NCI-H1092 (cell line): Measurements from ENCODE around the gene OTUD5.
"Not testable (repeated sequence)": the region's sequence is repeated elsewhere in the genome, so short reads cannot be mapped to it uniquely, and the experiment has no call there.

Source experiments
- DNase-seq: peaks from one replicate; lab custom pipeline; 2025; lab: John Stamatoyannopoulos, UW

The OTUD5 gene, protein sequence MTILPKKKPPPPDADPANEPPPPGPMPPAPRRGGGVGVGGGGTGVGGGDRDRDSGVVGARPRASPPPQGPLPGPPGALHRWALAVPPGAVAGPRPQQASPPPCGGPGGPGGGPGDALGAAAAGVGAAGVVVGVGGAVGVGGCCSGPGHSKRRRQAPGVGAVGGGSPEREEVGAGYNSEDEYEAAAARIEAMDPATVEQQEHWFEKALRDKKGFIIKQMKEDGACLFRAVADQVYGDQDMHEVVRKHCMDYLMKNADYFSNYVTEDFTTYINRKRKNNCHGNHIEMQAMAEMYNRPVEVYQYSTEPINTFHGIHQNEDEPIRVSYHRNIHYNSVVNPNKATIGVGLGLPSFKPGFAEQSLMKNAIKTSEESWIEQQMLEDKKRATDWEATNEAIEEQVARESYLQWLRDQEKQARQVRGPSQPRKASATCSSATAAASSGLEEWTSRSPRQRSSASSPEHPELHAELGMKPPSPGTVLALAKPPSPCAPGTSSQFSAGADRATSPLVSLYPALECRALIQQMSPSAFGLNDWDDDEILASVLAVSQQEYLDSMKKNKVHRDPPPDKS

GRCh38 chrX:48957477-48957826, at the start of gene OTUD5:
Gene OTUD5 (minus strand): TSS chrX:48957607. CDS start chrX:48957570, 37 bp downstream.
- DNase-seq, result peak; percentile 66

DNA sequence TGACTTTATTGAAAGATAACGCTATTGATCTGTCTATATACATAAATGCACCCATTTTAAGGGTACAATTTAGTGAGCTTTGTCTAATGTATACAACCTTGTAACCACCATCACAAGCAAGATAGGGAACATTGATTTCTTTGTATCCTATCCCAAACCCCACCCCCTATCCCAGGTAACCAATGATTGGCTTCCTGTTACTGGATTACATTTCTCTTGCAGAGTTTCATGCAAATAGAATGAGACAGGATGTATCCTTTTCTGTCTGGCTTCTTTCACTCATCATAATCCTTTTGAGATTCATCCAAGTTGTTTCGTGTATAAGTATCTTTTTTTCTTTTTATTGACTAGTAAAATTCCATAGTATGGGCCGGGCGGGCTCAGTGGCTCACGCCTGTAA, 46.3 kb upstream of the OTUD5 start:
- no peak for DNase-seq

DNA sequence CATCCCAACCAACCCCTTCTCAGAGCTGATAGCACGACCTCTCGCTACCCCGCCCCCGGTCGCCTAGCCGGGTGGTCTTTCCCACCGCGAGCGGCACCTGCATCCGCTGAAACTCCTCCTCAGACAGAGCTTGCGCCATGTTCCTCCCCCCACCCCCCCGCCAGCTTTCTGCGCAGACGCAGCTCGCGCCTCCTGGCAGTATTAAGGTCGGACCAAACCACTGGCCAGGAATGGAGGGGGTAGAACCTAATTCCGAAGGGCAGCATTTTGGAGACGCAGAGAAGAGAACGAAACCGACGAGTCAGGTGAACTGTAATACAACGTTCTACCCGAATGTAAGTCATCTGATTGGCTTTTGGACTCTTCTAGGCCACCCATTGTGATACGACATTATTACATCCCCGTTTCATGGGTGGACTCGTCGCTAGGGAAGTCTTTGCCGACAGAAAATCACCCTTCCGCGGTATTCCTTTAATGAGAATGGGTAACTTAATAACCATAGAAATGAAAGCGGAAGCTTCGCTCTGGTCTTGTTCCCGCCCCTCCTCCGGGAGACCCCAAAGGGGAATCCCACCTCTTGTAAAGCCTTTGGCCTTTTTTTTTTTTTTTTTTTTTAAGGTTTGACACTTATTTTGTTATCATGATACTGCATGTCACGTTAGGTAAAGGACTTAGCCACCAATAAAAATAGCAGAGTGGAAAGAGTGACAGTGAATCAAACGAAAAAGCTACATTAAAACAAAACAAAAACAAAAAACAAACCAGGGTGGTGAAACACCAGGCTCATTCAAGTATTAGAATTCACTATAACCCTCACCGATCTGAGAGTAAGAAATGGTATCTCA, 44.9 kb upstream of the OTUD5 start, which contains the start of gene GRIPAP1:
Gene GRIPAP1 (minus strand): TSS at position 174 of the 845 bp plus-strand sequence. CDS start 35 bp downstream, at position 139.
- peak; percentile 97 for DNase-seq

DNA sequence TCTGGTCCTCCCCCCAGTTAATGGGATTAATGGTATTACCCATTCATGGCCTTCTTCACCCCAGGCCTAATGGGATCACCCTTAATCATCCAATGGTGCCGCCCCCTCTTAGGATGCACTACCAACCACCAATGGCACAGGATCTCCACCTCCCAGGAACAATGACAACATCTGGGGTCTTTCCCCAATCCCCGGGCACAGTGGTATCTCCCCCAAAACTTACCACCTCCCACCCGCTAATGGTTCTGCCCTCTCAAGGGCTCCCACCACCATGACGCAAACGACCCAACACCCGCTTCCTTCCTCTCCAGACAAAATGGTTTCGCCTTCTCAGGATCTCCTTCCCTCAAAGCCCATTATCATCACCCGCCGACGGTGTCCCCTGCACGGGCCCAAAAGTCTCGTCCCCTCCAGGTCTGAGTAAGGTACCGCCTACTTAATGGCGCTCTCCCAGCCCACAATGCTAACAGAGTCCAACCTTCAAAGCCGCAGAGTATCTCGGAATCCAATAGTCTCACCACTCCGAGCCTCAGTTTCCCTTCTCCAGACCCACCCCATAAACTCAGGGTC, 44.2 kb upstream of the OTUD5 start:
- DNase-seq, result peak; percentile 2

GRCh38 chrX:49000636-49001035, 43.2 kb upstream of the OTUD5 start:
- DNase-seq, result no peak

GRCh38 chrX:48999030-48999429, 41.6 kb upstream of the OTUD5 start:
- DNase-seq, result no peak

GRCh38 chrX:48998391-48998790, 41.0 kb upstream of the OTUD5 start:
- DNase-seq, result no peak

DNA sequence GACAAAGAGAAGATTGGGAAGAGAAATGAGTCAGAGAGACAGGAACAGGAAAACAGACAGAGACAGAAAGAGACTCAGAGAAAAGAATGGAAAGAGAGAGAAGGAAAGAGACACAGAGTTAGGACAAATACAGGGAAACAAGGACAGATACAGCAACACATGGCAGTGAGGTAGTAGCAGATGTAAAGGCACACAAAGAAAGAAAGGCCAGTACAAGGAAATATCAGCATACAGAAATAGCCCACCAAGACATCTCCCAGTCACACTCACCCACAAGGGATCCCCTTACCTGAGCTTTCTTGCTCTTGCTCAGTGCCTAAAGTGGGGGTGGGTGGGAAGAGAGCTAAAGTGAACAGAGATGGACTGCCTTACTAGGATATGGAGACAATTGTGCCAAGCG, 40.5 kb upstream of the OTUD5 start:
- no peak for DNase-seq

DNA sequence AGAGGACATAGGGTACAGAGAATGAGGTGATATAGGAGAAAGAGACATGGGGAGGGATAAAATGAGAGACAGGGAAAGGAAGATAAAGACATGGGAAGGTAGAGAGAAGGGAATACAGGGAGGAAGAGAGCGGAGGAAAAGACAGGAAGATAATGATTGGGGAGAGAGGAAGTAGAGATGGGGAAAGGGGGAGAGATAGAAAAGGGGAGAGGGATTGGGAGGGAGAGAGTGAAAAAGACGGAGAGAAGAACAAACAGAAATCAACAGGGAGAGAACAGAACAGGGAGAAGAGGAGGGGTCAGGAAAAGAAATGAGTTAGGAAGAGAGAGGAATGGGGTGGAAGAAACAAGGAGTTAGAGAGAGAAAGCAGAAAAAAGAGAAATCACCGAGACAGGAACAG, 40.0 kb upstream of the OTUD5 start:
- DNase-seq, result no peak

DNA sequence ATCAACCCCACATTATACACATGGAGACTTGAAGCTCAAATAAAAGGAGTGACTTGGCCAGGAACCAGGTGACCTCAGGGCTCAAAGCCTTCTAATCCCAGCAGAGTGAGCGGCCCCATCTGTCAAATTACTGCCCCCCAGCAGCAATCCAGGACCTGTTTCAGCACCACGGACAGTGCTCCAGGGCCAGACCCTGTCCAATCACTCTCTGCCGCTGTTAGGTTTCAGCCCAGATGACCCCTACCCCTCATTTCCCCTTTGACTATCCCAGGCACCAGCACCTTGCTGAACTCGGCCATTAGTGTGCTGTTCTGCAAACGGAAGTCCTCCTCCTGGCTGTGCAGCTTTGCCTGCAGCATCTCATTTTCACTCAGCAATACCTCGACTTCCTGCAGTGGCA, 39.6 kb upstream of the OTUD5 start:
- no peak for DNase-seq

DNA sequence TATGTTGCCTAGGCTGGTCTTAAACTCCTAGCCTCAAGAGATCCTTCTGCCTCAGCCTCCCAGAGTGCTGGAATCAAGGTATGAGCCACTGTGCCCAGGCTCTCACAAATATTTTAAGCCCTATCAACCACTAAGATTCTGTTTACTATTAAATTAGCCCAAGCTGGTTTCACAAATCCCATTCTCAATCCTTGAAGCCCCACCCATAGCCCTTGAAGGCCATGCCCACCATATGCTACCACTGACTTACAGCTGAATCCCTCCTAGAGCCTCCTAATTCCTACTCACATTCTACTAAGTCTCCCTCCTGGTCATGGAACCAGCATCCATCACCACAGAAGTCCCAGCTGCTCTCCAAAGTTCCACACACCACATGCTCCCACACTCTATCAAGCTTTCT, 34.9 kb upstream of the OTUD5 start:
- DNase-seq, result no peak

DNA sequence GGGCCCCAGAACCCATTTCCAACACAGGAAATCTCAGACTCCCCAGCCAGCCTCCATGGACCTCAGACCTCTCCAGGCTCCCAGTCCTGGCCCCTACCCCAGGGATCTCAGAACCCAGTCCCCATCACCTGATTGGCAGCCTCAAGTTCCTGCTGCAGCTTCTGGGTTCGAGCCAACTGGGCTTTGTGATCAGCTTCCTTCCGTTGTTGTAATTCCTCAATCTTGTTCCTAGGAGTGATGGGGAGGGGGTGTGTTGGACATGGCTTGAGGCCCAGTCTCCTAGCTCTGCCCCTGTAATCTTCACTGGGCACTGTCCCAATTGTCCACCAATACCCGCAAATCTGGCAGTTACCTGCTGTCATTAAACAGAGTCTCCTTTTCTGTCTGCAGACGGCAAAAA, 32.1 kb upstream of the OTUD5 start:
- no peak for DNase-seq

GRCh38 chrX:48983896-48984295, 26.5 kb upstream of the OTUD5 start:
- no peak for DNase-seq

- DNase-seq, result no peak
These were observed 25.7 kb upstream of the OTUD5 start for GRCh38 chrX:48983081-48983480.

- DNase-seq, result no peak
These were observed 23.8 kb upstream of the OTUD5 start for GRCh38 chrX:48981178-48981577.

DNA sequence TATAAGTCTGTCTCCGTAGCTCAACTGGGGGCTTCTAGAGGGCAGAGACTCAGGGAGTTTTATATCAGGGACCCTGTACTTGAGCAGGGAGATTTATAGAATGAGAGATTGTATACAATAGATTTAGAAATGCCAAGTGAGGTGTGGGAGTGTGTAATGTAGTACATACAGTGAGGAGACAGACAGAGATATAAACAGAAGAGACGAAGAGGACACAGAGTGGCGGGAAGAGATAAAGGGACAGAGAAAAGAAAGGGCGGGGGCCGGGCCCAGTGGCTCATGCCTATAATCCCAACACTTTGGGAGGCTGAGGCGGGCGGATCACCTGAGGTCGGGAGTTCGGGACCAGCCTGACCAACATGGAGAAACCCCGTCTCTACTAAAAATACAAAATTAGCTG, 22.9 kb upstream of the OTUD5 start:
- not testable (repeated sequence) for DNase-seq

- no peak for DNase-seq
These were observed 20.8 kb upstream of the OTUD5 start for GRCh38 chrX:48978226-48978625.

GRCh38 chrX:48976086-48976485, 18.7 kb upstream of the OTUD5 start:
- no peak for DNase-seq

DNA sequence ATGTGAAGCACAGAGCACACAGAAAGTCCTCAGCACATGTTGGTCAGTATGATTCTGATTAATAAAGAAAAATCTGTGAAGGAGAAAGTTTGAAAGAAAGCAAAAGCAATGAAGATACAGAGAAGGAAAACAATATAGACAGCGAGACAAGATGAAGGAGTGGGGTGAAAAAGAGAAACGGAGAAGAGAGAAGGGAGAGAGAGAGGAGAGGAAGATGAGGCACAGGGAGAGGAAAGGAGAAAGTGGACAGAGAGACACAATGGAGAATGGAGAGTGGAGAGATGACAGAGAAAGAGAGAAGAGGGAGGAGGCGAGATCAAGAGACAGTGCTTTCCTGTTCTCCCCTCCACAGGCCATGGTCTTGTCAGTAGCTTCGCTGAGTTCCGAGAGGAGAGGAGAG, 18.1 kb upstream of the OTUD5 start:
- DNase-seq, result no peak

GRCh38 chrX:48975041-48975440, 17.6 kb upstream of the OTUD5 start:
- DNase-seq, result no peak

DNA sequence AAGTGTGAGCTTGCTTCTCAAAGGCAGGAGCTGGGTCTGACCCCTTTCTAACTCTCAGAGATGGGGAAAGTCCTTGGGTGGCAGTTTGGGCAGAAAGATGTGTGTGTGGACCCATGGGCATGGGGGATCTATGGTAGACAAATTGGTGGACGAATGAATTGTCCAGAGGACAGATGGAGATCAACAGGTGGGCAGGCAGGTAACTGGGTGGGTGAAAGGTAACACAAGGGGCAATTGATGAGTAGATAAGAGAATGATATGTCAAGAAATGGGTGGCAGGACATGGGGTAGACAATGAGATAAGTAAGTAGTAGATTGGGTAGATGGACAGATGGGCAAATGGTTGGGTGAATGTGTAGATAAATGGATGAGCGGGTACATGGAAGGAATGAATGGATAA, 17.2 kb upstream of the OTUD5 start:
- no peak for DNase-seq

DNA sequence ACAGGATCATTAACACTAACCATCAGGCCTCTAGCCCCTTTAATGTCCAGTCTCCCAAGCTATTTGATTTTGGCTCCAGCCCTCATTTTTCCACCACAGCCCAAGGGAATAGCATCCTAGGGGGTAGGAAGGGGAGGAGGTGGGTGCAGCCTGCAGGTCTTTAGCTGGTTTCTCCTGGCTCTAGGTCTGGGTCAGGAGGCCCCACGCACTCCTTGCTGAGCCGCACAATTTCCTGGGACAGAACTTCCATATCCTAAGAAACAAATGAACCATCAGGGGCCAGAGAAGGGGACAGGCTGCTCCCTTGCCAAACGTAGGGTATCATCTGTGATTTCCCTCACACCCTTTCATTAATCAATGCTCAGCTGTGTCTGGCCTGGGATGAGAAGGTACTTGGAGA, 16.6 kb upstream of the OTUD5 start:
- DNase-seq, result no peak
